Left ventricle myocardium inferior (tissue), 1 donor: Measurements from ENCODE around the gene SEMA6B. TPM values are rescaled to one million over a fixed set of nuclear protein-coding genes. Genes with fewer than 3 reads are reported as not detected.

Experiments used
- DNase-seq: peaks from one replicate; pipeline ENCODE4 v3.0.0-alpha.2; 2020
- H3K27ac ChIP-seq: fragments of 200-600 bp; replicated peaks from 2 replicates; pipeline ENCODE4 v1.8.0; 2021
- H3K27me3 ChIP-seq: fragments of 200-600 bp; 2 replicates; pipeline ENCODE4 v1.8.0; 2021; ENCODE audit warnings: low read depth
- H3K36me3 ChIP-seq: fragments of 200-600 bp; 2 replicates; pipeline ENCODE4 v1.8.0; 2021
- H3K4me1 ChIP-seq: fragments of 200-600 bp; 2 replicates; pipeline ENCODE4 v1.8.0; 2021
- H3K4me3 ChIP-seq: fragments of 200-600 bp; 2 replicates; pipeline ENCODE4 v1.8.0; 2021; ENCODE audit warnings: mild to moderate bottlenecking, moderate library complexity
- H3K9me3 ChIP-seq: fragments of 200-600 bp; replicated peaks from 2 replicates; pipeline ENCODE4 v1.8.0; 2021
- CTCF ChIP-seq: fragments of 200-600 bp; IDR thresholded peaks from 2 replicates; pipeline ENCODE4 v1.8.0; 2021; ENCODE audit warnings: antibody characterized with exemption, mild to moderate bottlenecking, borderline replicate concordance
- intact Hi-C: fragments of 100-400 bp; cut with micrococcal nuclease; formaldehyde crosslinking; loops from one replicate; pipeline ENCODE4 v1.11.0; 2022
- total RNA-seq: library from RNA; stranded (reverse); fragmentation: NEBNext Ultra II Directional; extraction: Animal tissue kit (Norgen Biotek cat#: 25700); gene quantifications from one replicate; pipeline ENCODE4 v1.2.1, GENCODE V29; 2021
- donor health status: DM: no; HTN: yes; CAD: no; lungs with severe emphysema.

The SEMA6B gene
- total RNA-seq, 1 donor from 2014 or later: 7.2 TPM

- Histone ChIP-seq H3K4me3 (no peak overlapping the region), H3K36me3 (no peaks in the 10 kb centered on the region), H3K27me3 (peaks cover 50% of the 10 kb centered on the region), H3K9me3 (no peaks in the 10 kb centered on the region), H3K27ac (no peak overlapping the region), H3K4me1 (peaks cover 16% of the 10 kb centered on the region)
- DNase-seq: no peak
- TF ChIP-seq CTCF: no peak
- intact Hi-C loops: no loop called here
These were observed 42.8 kb upstream of the SEMA6B start for GRCh38 chr19:4602173-4602788.

- Histone ChIP-seq H3K4me1 (peaks cover 12% of the 10 kb centered on the region), H3K27ac (no peak overlapping the region), H3K36me3 (no peaks in the 10 kb centered on the region), H3K9me3 (no peaks in the 10 kb centered on the region), H3K27me3 (peaks cover 61% of the 10 kb centered on the region), H3K4me3 (no peak overlapping the region)
- no peak for DNase-seq
- no peak for TF ChIP-seq CTCF
- intact Hi-C loops: no loop called here
These were observed 41.4 kb upstream of the SEMA6B start for GRCh38 chr19:4600893-4601292.

GRCh38 chr19:4600082-4600481 lies 40.6 kb upstream of the SEMA6B start:
- TF ChIP-seq CTCF: no peak
- Histone ChIP-seq H3K27me3 (peaks cover 68% of the 10 kb centered on the region), H3K4me1 (peaks cover 12% of the 10 kb centered on the region), H3K36me3 (no peaks in the 10 kb centered on the region), H3K4me3 (no peak overlapping the region), H3K27ac (no peak overlapping the region), H3K9me3 (no peaks in the 10 kb centered on the region)
- intact Hi-C loops: no loop called here
- DNase-seq: no peak

- no peaks in the 10 kb centered on the region for H3K36me3 ChIP-seq
- peaks cover 81% of the 10 kb centered on the region for H3K27me3 ChIP-seq
- H3K27ac ChIP-seq: no peak overlapping the region
- intact Hi-C loops: no loop called here
- peaks cover 12% of the 10 kb centered on the region for H3K4me1 ChIP-seq
- no peak for TF ChIP-seq CTCF
- H3K4me3 ChIP-seq: no peak overlapping the region
- no peaks in the 10 kb centered on the region for H3K9me3 ChIP-seq
- no peak for DNase-seq
These were observed 39.2 kb upstream of the SEMA6B start for GRCh38 chr19:4598712-4599111.

GRCh38 chr19:4597975-4598671 lies 38.6 kb upstream of the SEMA6B start:
- Histone ChIP-seq H3K4me3 (peak overlapping the region; percentile 39), H3K27me3 (peaks cover 81% of the 10 kb centered on the region), H3K9me3 (no peaks in the 10 kb centered on the region), H3K4me1 (peaks cover 12% of the 10 kb centered on the region), H3K36me3 (no peaks in the 10 kb centered on the region), H3K27ac (no peak overlapping the region)
- DNase-seq: no peak
- TF ChIP-seq CTCF: no peak
- intact Hi-C loops: no loop called here
